ENCODE measurements around the gene GPR146. TPM values are rescaled to one million over a fixed set of nuclear protein-coding genes. Genes with fewer than 3 reads are reported as not detected.
A peak's percentile ranks its signal among the peaks of the same experiment; 100 is the strongest.

The GPR146 gene
- total RNA-seq, 4 donors from 2014 or later, result 9.2 to 14.5 TPM; not detected in 2

- in situ Hi-C loops (cut with MboI; ENCODE audit: low pct_ligation_motif_present in 1 of 4, low pct_unique_long_range_greater_than_20kb in 1 of 4, low sequenced_read_pairs in 3 of 4), result loop anchor here in 3 of 4 donors (5.0 to 10.0 kb wide), 2 partner anchors 66 to 68 kb away; no protein-coding TSS in a partner anchor
- peak overlapping the region in 1 of 4 donors; percentile 13 for H3K27ac ChIP-seq
- DNase-seq, result no peak
Observed at GRCh38 chr7:1060315-1061072, 16.1 kb downstream of the GPR146 start.

GRCh38 chr7:1061180-1061579 lies 16.8 kb downstream of the GPR146 start:
- intact Hi-C loops (cut with DNase I; ENCODE audit: low total_unique reads), result no loop called here
- no peak overlapping the region for H3K27ac ChIP-seq
- no peaks in the 10 kb centered on the region for H3K9me3 ChIP-seq
- WGBS, 2 donors (ENCODE audit: low coverage in 1 of 2), result 95% methylated on average over 9 of the region's 9 CpGs; no CpG with 5 or more reads in 1 of the 2 donors
- no peak overlapping the region for H3K4me3 ChIP-seq
- in situ Hi-C loops (cut with MboI; ENCODE audit: low pct_ligation_motif_present in 1 of 4, low pct_unique_long_range_greater_than_20kb in 1 of 4, low sequenced_read_pairs in 3 of 4), result loop anchor here in 3 of 4 donors (5.0 to 10.0 kb wide), 2 partner anchors 66 to 69 kb away; no protein-coding TSS in a partner anchor
- H3K27me3 ChIP-seq, result no peaks in the 10 kb centered on the region
- TF ChIP-seq EP300 (IDR thresholded peaks at IDR 0.05; ENCODE audit: low read depth), result no peak
- TF ChIP-seq POLR2A (IDR thresholded peaks at IDR 0.05), result no peak
- no peak for TF ChIP-seq POLR2AphosphoS5 (IDR thresholded peaks at IDR 0.05)
- TF ChIP-seq, protein P1, sequence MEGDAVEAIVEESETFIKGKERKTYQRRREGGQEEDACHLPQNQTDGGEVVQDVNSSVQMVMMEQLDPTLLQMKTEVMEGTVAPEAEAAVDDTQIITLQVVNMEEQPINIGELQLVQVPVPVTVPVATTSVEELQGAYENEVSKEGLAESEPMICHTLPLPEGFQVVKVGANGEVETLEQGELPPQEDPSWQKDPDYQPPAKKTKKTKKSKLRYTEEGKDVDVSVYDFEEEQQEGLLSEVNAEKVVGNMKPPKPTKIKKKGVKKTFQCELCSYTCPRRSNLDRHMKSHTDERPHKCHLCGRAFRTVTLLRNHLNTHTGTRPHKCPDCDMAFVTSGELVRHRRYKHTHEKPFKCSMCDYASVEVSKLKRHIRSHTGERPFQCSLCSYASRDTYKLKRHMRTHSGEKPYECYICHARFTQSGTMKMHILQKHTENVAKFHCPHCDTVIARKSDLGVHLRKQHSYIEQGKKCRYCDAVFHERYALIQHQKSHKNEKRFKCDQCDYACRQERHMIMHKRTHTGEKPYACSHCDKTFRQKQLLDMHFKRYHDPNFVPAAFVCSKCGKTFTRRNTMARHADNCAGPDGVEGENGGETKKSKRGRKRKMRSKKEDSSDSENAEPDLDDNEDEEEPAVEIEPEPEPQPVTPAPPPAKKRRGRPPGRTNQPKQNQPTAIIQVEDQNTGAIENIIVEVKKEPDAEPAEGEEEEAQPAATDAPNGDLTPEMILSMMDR (IDR thresholded peaks at IDR 0.05), result no peak
- no peak for DNase-seq
- H3K36me3 ChIP-seq, result no peaks in the 10 kb centered on the region
- peaks cover 8 to 19% (median 14%) of the 10 kb centered on the region in 4 donors for H3K4me1 ChIP-seq

More at GRCh38 chr7:1060315-1061072, 16.1 kb downstream of the GPR146 start:
- no peaks in the 10 kb centered on the region for H3K27me3 ChIP-seq
- 72% methylated on average over 31 of the region's 35 CpGs; no CpG with 5 or more reads in 1 of the 2 donors for WGBS, 2 donors (ENCODE audit: low coverage in 1 of 2)
- no peaks in the 10 kb centered on the region for H3K36me3 ChIP-seq
- intact Hi-C loops (cut with DNase I; ENCODE audit: low total_unique reads), result no loop called here
- no peaks in the 10 kb centered on the region for H3K9me3 ChIP-seq
- H3K4me1 ChIP-seq, result peaks cover 9 to 19% (median 12%) of the 10 kb centered on the region in 4 donors
- TF ChIP-seq POLR2A (IDR thresholded peaks at IDR 0.05) (no peak), POLR2AphosphoS5 (IDR thresholded peaks at IDR 0.05) (no peak), EP300 (IDR thresholded peaks at IDR 0.05; ENCODE audit: low read depth) (no peak)
- TF ChIP-seq, protein P1 (IDR thresholded peaks at IDR 0.05), result no peak
- H3K4me3 ChIP-seq, result no peak overlapping the region

DNA sequence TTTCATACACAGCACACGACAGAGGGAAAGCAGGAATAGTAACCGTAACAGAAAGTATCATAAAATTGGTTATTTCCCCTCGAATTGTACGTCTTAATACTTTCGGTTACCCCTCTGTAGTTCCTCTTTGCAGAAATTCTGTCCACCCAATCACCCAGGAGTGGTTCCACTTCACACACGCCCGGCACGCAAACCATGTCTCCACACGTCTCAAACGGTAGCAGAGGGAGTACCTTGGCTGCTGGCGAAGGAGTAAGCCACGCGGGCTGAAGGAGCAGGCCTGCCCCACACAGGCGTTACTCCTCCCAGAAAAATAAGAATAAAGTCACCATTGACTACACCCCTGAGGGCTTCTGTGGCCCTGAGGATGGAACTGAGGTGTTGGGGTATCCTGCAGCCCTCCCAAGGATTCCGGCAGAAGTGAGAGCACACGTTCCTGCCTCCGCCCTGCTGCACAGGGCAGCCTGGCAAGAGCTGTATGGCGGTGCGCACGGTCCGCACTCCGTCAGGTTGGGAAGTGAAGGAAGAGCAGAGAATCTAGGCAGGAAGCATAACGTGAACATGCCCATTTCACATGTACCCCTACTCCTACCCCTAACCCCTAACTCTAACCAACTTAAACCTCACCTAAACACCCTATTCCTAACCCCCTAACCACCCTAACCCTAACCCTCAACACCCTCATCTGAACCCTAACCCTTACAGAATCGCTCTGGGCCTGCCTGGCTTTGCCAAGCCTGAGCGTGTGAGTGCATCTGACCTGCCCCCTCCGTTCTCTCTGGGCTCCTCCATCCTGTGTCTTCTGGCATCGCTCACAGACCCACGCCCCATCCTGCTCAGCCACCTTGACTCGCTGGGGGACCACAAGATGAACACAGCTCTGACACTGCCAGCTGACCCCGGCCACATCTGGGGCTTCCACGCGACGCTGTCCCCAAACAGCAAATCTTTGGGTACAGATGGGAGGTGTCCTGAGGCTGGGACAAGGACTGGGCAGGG lies 18.2 kb downstream of the GPR146 start:
- no peak overlapping the region for H3K27ac ChIP-seq
- no peaks in the 10 kb centered on the region for H3K9me3 ChIP-seq
- no peaks in the 10 kb centered on the region for H3K36me3 ChIP-seq
- H3K4me1 ChIP-seq, result peaks cover 9 to 18% (median 13%) of the 10 kb centered on the region in 4 donors
- whole genome bisulfite sequencing, 2 donors (ENCODE audit: low coverage in 1 of 2), result 88 to 90% methylated on average over 2 to 33 of the region's 33 CpGs
- H3K27me3 ChIP-seq, result no peaks in the 10 kb centered on the region
- no peak overlapping the region for H3K4me3 ChIP-seq
- intact Hi-C loops (cut with DNase I; ENCODE audit: low total_unique reads) (no loop called here), in situ Hi-C loops (cut with MboI; ENCODE audit: low pct_ligation_motif_present in 1 of 4, low pct_unique_long_range_greater_than_20kb in 1 of 4, low sequenced_read_pairs in 3 of 4) (loop anchor here in 3 of 4 donors (5.0 to 10.0 kb wide), 2 partner anchors 68 to 70 kb away; no protein-coding TSS in a partner anchor)
- no peak for DNase-seq
- TF ChIP-seq, protein P1 (IDR thresholded peaks at IDR 0.05), result no peak
- TF ChIP-seq POLR2AphosphoS5 (IDR thresholded peaks at IDR 0.05), result no peak
- no peak for TF ChIP-seq POLR2A (IDR thresholded peaks at IDR 0.05)
- TF ChIP-seq EP300 (IDR thresholded peaks at IDR 0.05; ENCODE audit: low read depth), result no peak

All from transverse colon (tissue), 4 donors.